B cell (primary cell): ENCODE data around the gene TPRA1. TPM values are rescaled to one million over a fixed set of nuclear protein-coding genes. Genes with fewer than 3 reads are reported as not detected.

Experiments used
- ATAC-seq: fragments of 200-7000 bp; cut with Tn5 transposase; one replicate; pipeline ENCODE4 v1.10.0; 2021; ENCODE audit warnings: low read depth, mild to moderate bottlenecking, moderate number of reproducible peaks, moderate library complexity
- CTCF ChIA-PET: fragments of 350-600 bp; sonication (Branson Sonifier 250); formaldehyde crosslinking; loops from one replicate; lab custom pipeline; 2021; ENCODE audit warnings: antibody characterized with exemption, inconsistent platforms; lab: Charles Lee
- POLR2A ChIA-PET: fragments of 350-600 bp; sonication (Branson Sonifier 250); formaldehyde crosslinking; loops from one replicate; lab custom pipeline; 2021; ENCODE audit warnings: antibody characterized with exemption; lab: Charles Lee
- DNase-seq: peaks from one replicate; pipeline ENCODE4 v3.0.0; 2013
- H2AFZ ChIP-seq: 2 replicates; pipeline ENCODE4 v1.6.1; 2012; ENCODE audit warnings: mild to moderate bottlenecking, low read depth, low read length; ENCODE audit not compliant: insufficient read depth, poor library complexity, severe bottlenecking
- H3K27ac ChIP-seq, 2 donors: 1 replicate in 1 of 2; 2 replicates in 1 of 2; pipeline ENCODE4 v1.5.1; 2012 to 2013; ENCODE audit warnings: low read length in 2 of 2, mild to moderate bottlenecking in 2 of 2, moderate library complexity in 1 of 2
- H3K27me3 ChIP-seq, 4 experiments: fragments of 200-600 bp in 1 of 4; sonication (generic) in 1 of 4; replicated peaks in 1 of 4; 1 replicate in 2 of 4; 2 replicates in 2 of 4; pipeline versions ENCODE4 v1.6.1 to v1.7.0; 2013 to 2016; ENCODE audit warnings: low read length in 3 of 4, mild to moderate bottlenecking in 2 of 4, mixed read lengths in 1 of 4, moderate library complexity in 1 of 4; ENCODE audit not compliant: insufficient read depth in 4 of 4, control insufficient read depth in 3 of 4; ENCODE audit errors: control extremely low read depth in 1 of 4
- H3K36me3 ChIP-seq, 2 experiments: replicated peaks in 1 of 2; 1 replicate in 1 of 2; 2 replicates in 1 of 2; pipeline versions ENCODE4 v1.6.1 to v1.7.1; 2013; ENCODE audit warnings: low read length in 1 of 2; ENCODE audit not compliant: insufficient read depth in 2 of 2, control insufficient read depth in 1 of 2; ENCODE audit errors: control extremely low read depth in 1 of 2, extremely low read depth in 1 of 2
- H3K4me1 ChIP-seq, 2 donors: fragments of 200-600 bp in 1 of 2; sonication (generic) in 1 of 2; 1 replicate in 1 of 2; 2 replicates in 1 of 2; pipeline versions ENCODE4 v1.5.1 to v1.6.1; 2013 to 2017; ENCODE audit warnings: low read length in 2 of 2; ENCODE audit not compliant: control insufficient read depth in 2 of 2, insufficient read depth in 2 of 2
- H3K4me2 ChIP-seq: replicated peaks from 2 replicates; pipeline ENCODE3; 2012; ENCODE audit warnings: mild to moderate bottlenecking, low read depth, low read length; ENCODE audit not compliant: poor library complexity, severe bottlenecking
- H3K4me3 ChIP-seq, 5 experiments: fragments of 200-600 bp in 1 of 5; sonication (generic) in 1 of 5; 1 replicate in 3 of 5; 2 replicates in 2 of 5; pipeline versions ENCODE4 v1.5.1 to v1.7.0; 2011 to 2016; ENCODE audit warnings: low read length in 4 of 5, mild to moderate bottlenecking in 4 of 5, low read depth in 2 of 5, control low read depth in 1 of 5, moderate library complexity in 1 of 5; ENCODE audit not compliant: insufficient read depth in 1 of 5; ENCODE audit errors: control extremely low read depth in 1 of 5, extremely low read depth in 1 of 5
- H3K79me2 ChIP-seq: fragments of 200-600 bp; sonication (generic); one replicate; pipeline ENCODE4 v1.6.0; 2016; ENCODE audit warnings: low read length; ENCODE audit not compliant: control insufficient read depth, insufficient read depth
- H3K9ac ChIP-seq: fragments of 200-600 bp; sonication (generic); 2 replicates; pipeline ENCODE4 v1.6.1; 2017; ENCODE audit warnings: mild to moderate bottlenecking, low read length, moderate library complexity
- H3K9me3 ChIP-seq, 3 donors: one replicate each; pipeline versions ENCODE4 v1.6.1 to v1.7.1; 2013; ENCODE audit warnings: low read length in 2 of 3; ENCODE audit not compliant: control insufficient read depth in 2 of 3, insufficient read depth in 1 of 3; ENCODE audit errors: control extremely low read depth in 1 of 3
- H4K20me1 ChIP-seq: 2 replicates; pipeline ENCODE4 v1.6.0; 2012; ENCODE audit warnings: mild to moderate bottlenecking, low read length; ENCODE audit not compliant: insufficient read depth, control insufficient read depth, poor library complexity, severe bottlenecking
- H3K27ac Mint-ChIP-seq: one replicate; pipeline ENCODE4 v1.8.0; 2021; ENCODE audit warnings: mixed read lengths
- H3K27me3 Mint-ChIP-seq: one replicate; pipeline ENCODE4 v1.8.0; 2021; ENCODE audit warnings: mixed read lengths
- H3K4me1 Mint-ChIP-seq: one replicate; pipeline ENCODE4 v1.8.0; 2021; ENCODE audit warnings: mixed read lengths
- H3K4me3 Mint-ChIP-seq: one replicate; pipeline ENCODE4 v1.8.0; 2021; ENCODE audit warnings: mixed read lengths
- H3K9me3 Mint-ChIP-seq: one replicate; pipeline ENCODE4 v1.8.0; 2022; ENCODE audit warnings: mixed read lengths; ENCODE audit not compliant: insufficient read depth
- CTCF ChIP-seq: fragments of 200-600 bp; IDR thresholded peaks from one replicate; pipeline ENCODE4 v1.8.0; 2022; ENCODE audit warnings: antibody characterized with exemption, mild to moderate bottlenecking
- EZH2 ChIP-seq: IDR thresholded peaks from 2 replicates; pipeline ENCODE4 v1.6.1; 2012; ENCODE audit warnings: borderline replicate concordance, low read depth, mild to moderate bottlenecking, moderate library complexity, low read length; ENCODE audit not compliant: insufficient read depth, poor library complexity, severe bottlenecking
- WGBS: methylation state at CpG from one replicate; pipeline ENCODE4 v1.1.5; 2013; ENCODE audit warnings: missing lambda C conversion rate; ENCODE audit not compliant: insufficient coverage; 5-methylcytosine and 5-hydroxymethylcytosine counted together
- intact Hi-C: fragments of 100-400 bp; cut with micrococcal nuclease; formaldehyde crosslinking; loops from one replicate; pipeline ENCODE4 v1.10.0; 2022
- polyA plus RNA-seq: library from polyadenylated mRNA; depleted of rRNA; stranded (reverse); fragments of >200 nt; gene quantifications from 2 replicates; pipeline ENCODE4 v1.2.3, GENCODE V29; 2012
- total RNA-seq, 2 donors: library from RNA; stranded (reverse); fragments of 120-200 nt in 1 of 2; gene quantifications; 1 replicate in 1 of 2; 2 replicates in 1 of 2; pipeline versions ENCODE4 v1.2.3 to v1.2.4, GENCODE V29; 2013 to 2022

The TPRA1 gene
- total and polyA plus RNA-seq, 2 donors (not counting 1 experiment from before 2014, with no cell fraction given), result 19.8 to 27.7 TPM

- Histone ChIP-seq H3K27me3 (peaks cover 0 to 9% (median 2%) of the 10 kb centered on the region in 4 experiments), H3K9ac (no peak overlapping the region), H4K20me1 (no peaks in the 10 kb centered on the region), H3K4me1 (no peaks in the 10 kb centered on the region), H3K4me2 (no peak overlapping the region), H3K36me3 (peaks cover 2 to 22% of the 10 kb centered on the region in 2 experiments), H2AFZ (no peak overlapping the region), H3K27ac (no peak overlapping the region), H3K9me3 (peaks cover 0 to 3% (median 0%) of the 10 kb centered on the region in 3 donors), H3K4me3 (no peak overlapping the region), H3K79me2 (no peaks in the 10 kb centered on the region)
- POLR2A ChIA-PET, result no interaction called here
- Mint-ChIP-seq H3K27me3 (peaks cover 4% of the 10 kb centered on the region), H3K4me3 (no peak overlapping the region), H3K4me1 (peaks cover 9% of the 10 kb centered on the region), H3K27ac (no peak overlapping the region), H3K9me3 (no peaks in the 10 kb centered on the region)
- DNase-seq (no peak), ATAC-seq (no peak)
- no peak for TF ChIP-seq CTCF
- TF ChIP-seq EZH2, result no peak
- CTCF ChIA-PET, result no interaction called here
- 87% methylated on average over 3 of the region's 5 CpGs for WGBS
- intact Hi-C loops, result no loop called here
Observed at GRCh38 chr3:127624063-127624462, 33.5 kb upstream of the TPRA1 start.

GRCh38 chr3:127622772-127623576 is 32.4 kb upstream of the TPRA1 start:
- H3K27ac ChIP-seq, result no peak overlapping the region
- Mint-ChIP-seq H3K27me3 (no peaks in the 10 kb centered on the region), H3K4me3 (no peak overlapping the region), H3K9me3 (no peaks in the 10 kb centered on the region), H3K4me1 (peaks cover 6% of the 10 kb centered on the region), H3K27ac (no peak overlapping the region)
- no peak for ATAC-seq
- 94% methylated on average over 8 of the region's 8 CpGs for WGBS
- no peaks in the 10 kb centered on the region for H4K20me1 ChIP-seq
- no peaks in the 10 kb centered on the region for H3K79me2 ChIP-seq
- peaks cover 2 to 33% of the 10 kb centered on the region in 2 experiments for H3K36me3 ChIP-seq
- H3K4me3 ChIP-seq, result no peak overlapping the region
- H3K27me3 ChIP-seq, result peaks cover 0 to under 1% (median 0%) of the 10 kb centered on the region in 4 experiments
- H2AFZ ChIP-seq, result no peak overlapping the region
- no peaks in the 10 kb centered on the region for H3K4me1 ChIP-seq
- DNase-seq, result no peak
- CTCF ChIA-PET, result interaction anchor here (0.9 kb wide), 1 partner anchor 48 kb away, joined by 4 read pairs; no protein-coding TSS in a partner anchor
- H3K4me2 ChIP-seq, result no peak overlapping the region
- POLR2A ChIA-PET, result no interaction called here
- no peak overlapping the region for H3K9ac ChIP-seq
- H3K9me3 ChIP-seq, result no peaks in the 10 kb centered on the region
- TF ChIP-seq EZH2 (no peak), CTCF (no peak)
- intact Hi-C loops, result no loop called here
